Activated CD4-positive, CD25-positive, alpha-beta regulatory T cell treated with anti-CD3 and anti-CD28 coated beads, Interleukin-2, amount 50 U/mL, for 16 hours (primary cell): ENCODE data around the gene TNFRSF4.

ENCODE experiments used
- DNase-seq: peaks from one replicate; pipeline ENCODE4 v3.0.0-alpha.2; 2020; ENCODE audit warnings: low read depth, low spot score

Gene TNFRSF4

GRCh38 chr1:1232796-1233566 lies 19.0 kb upstream of the TNFRSF4 start:
- DNase-seq = no peak

- no peak for DNase-seq
These were observed 18.3 kb upstream of the TNFRSF4 start, which contains the start of gene B3GALT6 for GRCh38 chr1:1232208-1232795. Gene B3GALT6 (plus strand): TSS chr1:1232237. CDS start chr1:1232279, 42 bp downstream.

- DNase-seq = peak; percentile 94
These were observed 17.7 kb upstream of the TNFRSF4 start, which contains the start of gene SDF4 for GRCh38 chr1:1231400-1232207. Gene SDF4 (minus strand): TSS chr1:1232001. CDS start chr1:1228772, 3,229 bp downstream.

- DNase-seq = no peak
These were observed 16.9 kb upstream of the TNFRSF4 start for GRCh38 chr1:1230656-1231399.

GRCh38 chr1:1229770-1230169 lies 15.8 kb upstream of the TNFRSF4 start:
- DNase-seq = no peak

GRCh38 chr1:1228596-1229321 lies 14.8 kb upstream of the TNFRSF4 start:
- DNase-seq = no peak

- DNase-seq = no peak
These were observed 14.2 kb upstream of the TNFRSF4 start for GRCh38 chr1:1228187-1228586.

GRCh38 chr1:1227386-1227785 lies 13.4 kb upstream of the TNFRSF4 start:
- no peak for DNase-seq

GRCh38 chr1:1226566-1227362 lies 12.8 kb upstream of the TNFRSF4 start:
- no peak for DNase-seq

GRCh38 chr1:1225913-1226312 lies 12.0 kb upstream of the TNFRSF4 start:
- DNase-seq = no peak

GRCh38 chr1:1225238-1225845 lies 11.4 kb upstream of the TNFRSF4 start:
- no peak for DNase-seq

- DNase-seq = no peak
These were observed 9.9 kb upstream of the TNFRSF4 start for GRCh38 chr1:1223891-1224290.

GRCh38 chr1:1223321-1223720 lies 9.4 kb upstream of the TNFRSF4 start:
- no peak for DNase-seq

- no peak for DNase-seq
These were observed 8.7 kb upstream of the TNFRSF4 start for GRCh38 chr1:1222575-1223225.

- DNase-seq = no peak
These were observed 8.1 kb upstream of the TNFRSF4 start for GRCh38 chr1:1221887-1222574.

GRCh38 chr1:1220197-1220596 lies 6.2 kb upstream of the TNFRSF4 start:
- no peak for DNase-seq

GRCh38 chr1:1219341-1219740 lies 5.4 kb upstream of the TNFRSF4 start:
- no peak for DNase-seq

- DNase-seq = no peak
These were observed 4.7 kb upstream of the TNFRSF4 start for GRCh38 chr1:1218524-1219200.
